Measurements from ENCODE around the gene ACKR2. TPM values are rescaled to one million over a fixed set of nuclear protein-coding genes. Genes with fewer than 3 reads are reported as not detected.
"Not testable (repeated sequence)": the region's sequence is repeated elsewhere in the genome, so short reads cannot be mapped to it uniquely, and the experiment has no call there.

Gene ACKR2
- total RNA-seq, 1 donor from 2014 or later = 1.0 TPM

DNA sequence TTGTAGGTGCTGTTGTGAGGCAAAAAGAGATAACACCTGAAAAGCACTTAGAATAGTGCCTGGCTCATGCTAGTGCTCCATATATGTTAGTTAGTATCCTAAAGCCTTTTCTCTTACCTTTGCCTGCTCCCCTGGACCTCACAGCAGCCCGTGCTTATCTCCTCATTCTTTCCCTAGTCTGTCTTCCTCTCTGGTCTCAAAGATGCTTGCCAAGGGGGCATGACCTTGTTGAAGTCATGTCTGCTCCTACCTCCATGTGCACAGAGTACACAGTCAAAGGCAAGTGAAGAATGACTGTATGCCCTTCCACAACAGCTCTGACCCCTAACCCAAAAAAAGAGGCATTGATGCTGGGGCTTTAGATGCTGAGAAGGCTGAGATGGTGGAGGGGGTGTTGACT, 67.2 kb downstream of the ACKR2 start:
- DNase-seq (ENCODE audit: low spot score) = no peak
- peaks cover 8% of the 10 kb centered on the region for H3K4me1 Mint-ChIP-seq (ENCODE audit: low read depth)
- no peaks in the 10 kb centered on the region for H3K9me3 Mint-ChIP-seq (ENCODE audit: low read depth)
- H3K27me3 Mint-ChIP-seq (ENCODE audit: low read depth) = peaks cover 20% of the 10 kb centered on the region
- no peak overlapping the region for H3K4me3 Mint-ChIP-seq (ENCODE audit: unreplicated experiment)
- H3K27ac Mint-ChIP-seq (ENCODE audit: unreplicated experiment) = no peak overlapping the region
- TF ChIP-seq, protein P1, sequence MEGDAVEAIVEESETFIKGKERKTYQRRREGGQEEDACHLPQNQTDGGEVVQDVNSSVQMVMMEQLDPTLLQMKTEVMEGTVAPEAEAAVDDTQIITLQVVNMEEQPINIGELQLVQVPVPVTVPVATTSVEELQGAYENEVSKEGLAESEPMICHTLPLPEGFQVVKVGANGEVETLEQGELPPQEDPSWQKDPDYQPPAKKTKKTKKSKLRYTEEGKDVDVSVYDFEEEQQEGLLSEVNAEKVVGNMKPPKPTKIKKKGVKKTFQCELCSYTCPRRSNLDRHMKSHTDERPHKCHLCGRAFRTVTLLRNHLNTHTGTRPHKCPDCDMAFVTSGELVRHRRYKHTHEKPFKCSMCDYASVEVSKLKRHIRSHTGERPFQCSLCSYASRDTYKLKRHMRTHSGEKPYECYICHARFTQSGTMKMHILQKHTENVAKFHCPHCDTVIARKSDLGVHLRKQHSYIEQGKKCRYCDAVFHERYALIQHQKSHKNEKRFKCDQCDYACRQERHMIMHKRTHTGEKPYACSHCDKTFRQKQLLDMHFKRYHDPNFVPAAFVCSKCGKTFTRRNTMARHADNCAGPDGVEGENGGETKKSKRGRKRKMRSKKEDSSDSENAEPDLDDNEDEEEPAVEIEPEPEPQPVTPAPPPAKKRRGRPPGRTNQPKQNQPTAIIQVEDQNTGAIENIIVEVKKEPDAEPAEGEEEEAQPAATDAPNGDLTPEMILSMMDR (IDR thresholded peaks at IDR 0.05) = no peak
- H3K36me3 Mint-ChIP-seq (ENCODE audit: low read depth) = no peaks in the 10 kb centered on the region

GRCh38 chr3:42876940-42877720, 67.9 kb downstream of the ACKR2 start:
- TF ChIP-seq, protein P1 (IDR thresholded peaks at IDR 0.05) = no peak
- Mint-ChIP-seq H3K27me3 (ENCODE audit: low read depth) (peaks cover 20% of the 10 kb centered on the region), H3K4me3 (ENCODE audit: unreplicated experiment) (no peak overlapping the region), H3K36me3 (ENCODE audit: low read depth) (no peaks in the 10 kb centered on the region), H3K27ac (ENCODE audit: unreplicated experiment) (no peak overlapping the region), H3K4me1 (ENCODE audit: low read depth) (peaks cover 6% of the 10 kb centered on the region), H3K9me3 (ENCODE audit: low read depth) (no peaks in the 10 kb centered on the region)
- no peak for DNase-seq (ENCODE audit: low spot score)

DNA sequence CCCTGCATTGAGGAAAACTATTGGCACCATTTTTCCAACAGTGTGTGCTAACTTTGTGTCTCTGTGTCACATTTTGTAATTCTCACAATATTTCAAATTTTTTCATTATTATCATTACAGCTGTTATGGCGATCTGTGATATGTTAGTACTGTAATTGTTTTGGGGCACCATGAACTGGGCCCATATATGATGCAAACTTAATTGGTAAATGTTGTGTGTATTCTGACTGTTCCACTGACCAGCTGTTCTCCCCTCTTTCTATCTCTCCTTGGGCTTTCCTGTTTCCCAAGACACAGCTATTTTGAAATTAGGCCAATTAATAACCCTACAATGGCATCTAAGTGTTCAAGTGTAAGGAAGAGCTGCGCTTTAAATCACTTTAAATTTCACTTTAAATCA, 68.6 kb downstream of the ACKR2 start:
- peaks cover 14% of the 10 kb centered on the region for H3K27me3 Mint-ChIP-seq (ENCODE audit: low read depth)

DNA sequence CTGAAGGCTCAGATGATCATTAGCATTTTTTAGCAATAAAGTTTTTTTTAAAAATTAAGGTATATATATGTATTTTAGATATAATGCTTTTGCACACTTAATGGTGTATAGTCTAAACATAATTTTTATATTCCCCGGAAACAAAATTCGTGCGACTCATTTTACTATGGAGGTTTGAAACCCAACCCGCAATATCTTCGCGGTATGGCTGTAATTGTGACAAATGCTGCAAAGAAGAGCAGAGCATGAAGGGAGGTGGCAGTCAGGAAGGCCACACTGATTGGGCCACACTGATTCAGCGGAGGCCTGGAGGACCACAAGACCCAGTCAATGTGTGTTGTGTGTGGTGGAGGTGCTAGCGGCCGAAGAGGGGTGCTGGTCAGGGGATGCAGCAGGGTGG, 70.9 kb downstream of the ACKR2 start:
- Mint-ChIP-seq H3K27me3 (ENCODE audit: low read depth) (peaks cover 16% of the 10 kb centered on the region), H3K27ac (ENCODE audit: unreplicated experiment) (peak overlapping the region; percentile 68), H3K4me1 (ENCODE audit: low read depth) (peaks cover 6% of the 10 kb centered on the region), H3K4me3 (ENCODE audit: unreplicated experiment) (peak overlapping the region; percentile 83), H3K36me3 (ENCODE audit: low read depth) (no peaks in the 10 kb centered on the region), H3K9me3 (ENCODE audit: low read depth) (no peaks in the 10 kb centered on the region)
- DNase-seq (ENCODE audit: low spot score) = no peak
- TF ChIP-seq, protein P1 (IDR thresholded peaks at IDR 0.05) = no peak

More for the DNA sequence above, 68.6 kb downstream of the ACKR2 start:
- TF ChIP-seq, protein P1 (IDR thresholded peaks at IDR 0.05) = no peak
- H3K36me3 Mint-ChIP-seq (ENCODE audit: low read depth) = no peaks in the 10 kb centered on the region
- DNase-seq (ENCODE audit: low spot score) = no peak
- no peaks in the 10 kb centered on the region for H3K9me3 Mint-ChIP-seq (ENCODE audit: low read depth)
- H3K4me3 Mint-ChIP-seq (ENCODE audit: unreplicated experiment) = no peak overlapping the region
- H3K27ac Mint-ChIP-seq (ENCODE audit: unreplicated experiment) = no peak overlapping the region
- peaks cover 6% of the 10 kb centered on the region for H3K4me1 Mint-ChIP-seq (ENCODE audit: low read depth)

GRCh38 chr3:42880601-42881451, 71.6 kb downstream of the ACKR2 start:
- peak; percentile 92 for DNase-seq (ENCODE audit: low spot score)
- H3K27ac Mint-ChIP-seq (ENCODE audit: unreplicated experiment) = peak overlapping the region; percentile 70
- no peaks in the 10 kb centered on the region for H3K9me3 Mint-ChIP-seq (ENCODE audit: low read depth)
- peak overlapping the region; percentile 83 for H3K4me3 Mint-ChIP-seq (ENCODE audit: unreplicated experiment)
- H3K27me3 Mint-ChIP-seq (ENCODE audit: low read depth) = peaks cover 20% of the 10 kb centered on the region
- H3K4me1 Mint-ChIP-seq (ENCODE audit: low read depth) = peaks cover 6% of the 10 kb centered on the region
- TF ChIP-seq, protein P1 (IDR thresholded peaks at IDR 0.05) = peak; percentile 96
- H3K36me3 Mint-ChIP-seq (ENCODE audit: low read depth) = no peaks in the 10 kb centered on the region

DNA sequence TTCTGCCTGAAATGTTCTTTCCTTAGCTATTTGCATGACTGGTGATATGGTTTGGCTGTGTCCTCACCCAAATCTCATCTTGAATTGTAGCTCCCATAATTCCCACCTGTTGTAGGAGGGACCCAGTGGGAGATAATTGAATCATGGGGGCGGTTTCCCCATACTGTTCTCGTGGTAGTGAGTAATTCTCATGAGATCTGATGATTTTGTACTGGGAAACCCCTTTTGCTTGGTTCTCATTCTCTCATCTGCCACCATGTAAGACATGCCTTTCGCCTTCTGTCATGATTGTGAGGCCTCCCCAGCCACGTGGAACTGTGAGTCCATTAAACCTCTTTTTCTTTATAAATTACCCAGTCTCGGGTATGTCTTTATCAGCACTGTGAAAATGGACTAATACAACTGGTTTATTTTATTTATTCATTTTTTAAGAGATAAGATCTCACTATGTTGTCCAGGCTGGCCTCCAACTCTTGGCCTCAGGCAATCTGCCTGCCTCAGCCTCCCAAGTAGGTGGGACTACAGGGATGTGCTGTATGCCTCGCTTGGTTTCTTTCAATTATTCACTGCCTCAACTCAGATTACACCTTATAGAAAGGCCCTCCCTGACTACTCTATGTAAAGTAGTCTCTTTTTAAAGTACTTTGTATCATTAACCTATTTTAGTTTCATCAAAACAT, 74.1 kb downstream of the ACKR2 start:
- not testable (repeated sequence) for H3K4me3 Mint-ChIP-seq (ENCODE audit: unreplicated experiment); H3K9me3 Mint-ChIP-seq (ENCODE audit: low read depth); H3K36me3 Mint-ChIP-seq (ENCODE audit: low read depth); H3K27ac Mint-ChIP-seq (ENCODE audit: unreplicated experiment); DNase-seq (ENCODE audit: low spot score); H3K4me1 Mint-ChIP-seq (ENCODE audit: low read depth)
- peaks cover 19% of the 10 kb centered on the region for H3K27me3 Mint-ChIP-seq (ENCODE audit: low read depth)
